ENCODE measurements around the gene BST2. TPM values are rescaled to one million over a fixed set of nuclear protein-coding genes. Genes with fewer than 3 reads are reported as not detected.

Gene BST2
- polyA plus RNA-seq, 1 experiment = 6.4 TPM

GRCh38 chr19:17419621-17420474, 14.4 kb upstream of the BST2 start, which contains the start of gene MVB12A:
TSS of gene MVB12A (plus strand) at chr19:17420047. CDS start at chr19:17420136, 89 bp downstream.
- DNase-seq (ENCODE audit: low read depth) = peak; percentile 98
- ChIA-PET POLR2A (interaction anchor here (0.5 kb wide), 2 partner anchors 50 to 620 kb away, joined by 3 read pairs; partner anchors contain the start of gene SLC27A1), CTCF (interaction anchor here (0.8 to 1.4 kb wide), 6 partner anchors 8 to 133 kb away, joined by 3 to 6 read pairs (median 3); no protein-coding TSS in a partner anchor)
- TF ChIP-seq, protein P1, sequence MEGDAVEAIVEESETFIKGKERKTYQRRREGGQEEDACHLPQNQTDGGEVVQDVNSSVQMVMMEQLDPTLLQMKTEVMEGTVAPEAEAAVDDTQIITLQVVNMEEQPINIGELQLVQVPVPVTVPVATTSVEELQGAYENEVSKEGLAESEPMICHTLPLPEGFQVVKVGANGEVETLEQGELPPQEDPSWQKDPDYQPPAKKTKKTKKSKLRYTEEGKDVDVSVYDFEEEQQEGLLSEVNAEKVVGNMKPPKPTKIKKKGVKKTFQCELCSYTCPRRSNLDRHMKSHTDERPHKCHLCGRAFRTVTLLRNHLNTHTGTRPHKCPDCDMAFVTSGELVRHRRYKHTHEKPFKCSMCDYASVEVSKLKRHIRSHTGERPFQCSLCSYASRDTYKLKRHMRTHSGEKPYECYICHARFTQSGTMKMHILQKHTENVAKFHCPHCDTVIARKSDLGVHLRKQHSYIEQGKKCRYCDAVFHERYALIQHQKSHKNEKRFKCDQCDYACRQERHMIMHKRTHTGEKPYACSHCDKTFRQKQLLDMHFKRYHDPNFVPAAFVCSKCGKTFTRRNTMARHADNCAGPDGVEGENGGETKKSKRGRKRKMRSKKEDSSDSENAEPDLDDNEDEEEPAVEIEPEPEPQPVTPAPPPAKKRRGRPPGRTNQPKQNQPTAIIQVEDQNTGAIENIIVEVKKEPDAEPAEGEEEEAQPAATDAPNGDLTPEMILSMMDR (IDR thresholded peaks at IDR 0.05; ENCODE audit: insufficient read depth, low read depth, low read length) = no peak
- Histone ChIP-seq H3K36me3 (ENCODE audit: control insufficient read depth, insufficient read depth, low read length) (peaks cover 5% of the 10 kb centered on the region), H3K27me3 (ENCODE audit: control insufficient read depth, insufficient read depth, low read length) (no peaks in the 10 kb centered on the region), H3K4me3 (ENCODE audit: low read depth, low read length) (peak within 1 kb of the TSS; percentile 91)

DNA sequence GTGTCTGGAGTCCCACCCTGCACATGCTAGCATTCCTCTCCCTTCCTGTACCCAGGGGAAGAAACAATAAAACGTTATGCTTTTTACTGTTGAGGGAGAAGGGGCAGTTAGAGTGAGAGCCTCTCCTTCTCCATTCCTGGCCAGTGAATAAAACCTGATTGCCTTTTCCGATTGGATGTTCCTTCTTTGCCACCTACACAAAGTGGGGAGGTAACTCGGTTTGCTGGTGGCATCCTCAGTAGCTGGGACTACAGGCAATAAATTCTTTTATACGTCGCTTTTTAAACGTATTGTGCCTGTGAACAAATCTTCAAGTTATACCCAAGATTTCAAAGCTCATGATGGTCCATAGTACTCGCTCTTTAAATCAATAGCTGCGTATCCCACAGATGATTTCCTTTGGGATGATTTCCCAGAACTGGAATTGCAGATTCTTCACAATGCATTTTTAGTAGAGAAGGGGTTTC, 13.8 kb upstream of the BST2 start:
- ChIA-PET POLR2A (interaction anchor here (0.5 kb wide), 1 partner anchor 51 kb away, joined by 3 read pairs; the partner anchor contains the start of gene SLC27A1), CTCF (interaction anchor here (0.8 to 1.4 kb wide), 5 partner anchors 8 to 46 kb away, joined by 3 to 6 read pairs (median 3); no protein-coding TSS in a partner anchor)
- 0 out of 2 replicates have a peak, but pooled peaks cover under 1% of the 10 kb centered on the region for H3K27me3 ChIP-seq (ENCODE audit: control insufficient read depth, insufficient read depth, low read length)
- TF ChIP-seq, protein P1 (IDR thresholded peaks at IDR 0.05; ENCODE audit: insufficient read depth, low read depth, low read length) = no peak
- peaks cover 5% of the 10 kb centered on the region for H3K36me3 ChIP-seq (ENCODE audit: control insufficient read depth, insufficient read depth, low read length)
- peak overlapping the region; percentile 47 for H3K4me3 ChIP-seq (ENCODE audit: low read depth, low read length)
- DNase-seq (ENCODE audit: low read depth) = no peak

- TF ChIP-seq, protein P1 (IDR thresholded peaks at IDR 0.05; ENCODE audit: insufficient read depth, low read depth, low read length) = no peak
- CTCF ChIA-PET = interaction anchor here (1.0 to 1.4 kb wide), 2 partner anchors 22 to 29 kb away, joined by 3 to 6 read pairs; no protein-coding TSS in a partner anchor
Observed at GRCh38 chr19:17418710-17419109, 13.3 kb upstream of the BST2 start.

DNA sequence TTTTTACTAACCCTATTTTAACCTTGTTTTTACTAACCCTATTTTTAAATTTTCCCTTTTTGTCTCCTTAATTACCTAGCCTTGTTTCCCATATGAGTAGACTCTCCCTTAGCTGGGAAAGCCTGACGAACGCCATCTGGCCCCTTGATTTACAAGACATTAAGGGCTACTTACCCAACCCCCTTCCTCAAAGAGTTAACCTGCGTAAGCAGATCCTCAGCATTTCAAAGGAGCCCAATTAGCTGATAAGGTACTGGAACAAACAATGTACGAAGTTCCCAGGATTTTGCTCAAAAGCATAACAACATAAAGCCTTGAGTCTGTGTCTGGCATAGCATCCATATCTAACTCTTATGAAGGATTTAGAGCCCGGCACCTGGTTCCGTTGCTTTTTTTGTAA, 9.7 kb upstream of the BST2 start:
- TF ChIP-seq, protein P1 (IDR thresholded peaks at IDR 0.05; ENCODE audit: insufficient read depth, low read depth, low read length) = no peak
- CTCF ChIA-PET = no interaction called here
- no peak for DNase-seq (ENCODE audit: low read depth)
- Histone ChIP-seq H3K4me3 (ENCODE audit: low read depth, low read length) (no peak overlapping the region), H3K27me3 (ENCODE audit: control insufficient read depth, insufficient read depth, low read length) (0 out of 2 replicates have a peak, but pooled peaks cover 1% of the 10 kb centered on the region), H3K36me3 (ENCODE audit: control insufficient read depth, insufficient read depth, low read length) (no peaks in the 10 kb centered on the region)
- POLR2A ChIA-PET = no interaction called here

More at GRCh38 chr19:17418710-17419109, 13.3 kb upstream of the BST2 start:
- peaks cover 5% of the 10 kb centered on the region for H3K36me3 ChIP-seq (ENCODE audit: control insufficient read depth, insufficient read depth, low read length)
- POLR2A ChIA-PET = no interaction called here
- 0 out of 2 replicates have a peak, but pooled peaks cover 1% of the 10 kb centered on the region for H3K27me3 ChIP-seq (ENCODE audit: control insufficient read depth, insufficient read depth, low read length)
- DNase-seq (ENCODE audit: low read depth) = no peak
- no peak overlapping the region for H3K4me3 ChIP-seq (ENCODE audit: low read depth, low read length)

- DNase-seq (ENCODE audit: low read depth) = no peak
- Histone ChIP-seq H3K27me3 (ENCODE audit: control insufficient read depth, insufficient read depth, low read length) (0 out of 2 replicates have a peak, but pooled peaks cover 1% of the 10 kb centered on the region), H3K36me3 (ENCODE audit: control insufficient read depth, insufficient read depth, low read length) (no peaks in the 10 kb centered on the region), H3K4me3 (ENCODE audit: low read depth, low read length) (no peak overlapping the region)
- POLR2A ChIA-PET = no interaction called here
- TF ChIP-seq, protein P1 (IDR thresholded peaks at IDR 0.05; ENCODE audit: insufficient read depth, low read depth, low read length) = no peak
- CTCF ChIA-PET = interaction anchor here (1.3 to 1.4 kb wide), 2 partner anchors 21 to 24 kb away, joined by 3 read pairs; no protein-coding TSS in a partner anchor
Observed at GRCh38 chr19:17414097-17414496, 8.7 kb upstream of the BST2 start.

All from BJ (cell line).